ENCODE results near the gene KDELR3.

GRCh38 chr22:38424525-38425080 lies 43.3 kb upstream of the KDELR3 start:
- TF ChIP-seq CTCF (IDR thresholded peaks at IDR 0.05) (no peak), POLR2A (IDR thresholded peaks at IDR 0.05) (no peak)

All from breast epithelium (tissue), 3 donors.